ENCODE measurements around the gene EIF4B.

EIF4B gene

DNA sequence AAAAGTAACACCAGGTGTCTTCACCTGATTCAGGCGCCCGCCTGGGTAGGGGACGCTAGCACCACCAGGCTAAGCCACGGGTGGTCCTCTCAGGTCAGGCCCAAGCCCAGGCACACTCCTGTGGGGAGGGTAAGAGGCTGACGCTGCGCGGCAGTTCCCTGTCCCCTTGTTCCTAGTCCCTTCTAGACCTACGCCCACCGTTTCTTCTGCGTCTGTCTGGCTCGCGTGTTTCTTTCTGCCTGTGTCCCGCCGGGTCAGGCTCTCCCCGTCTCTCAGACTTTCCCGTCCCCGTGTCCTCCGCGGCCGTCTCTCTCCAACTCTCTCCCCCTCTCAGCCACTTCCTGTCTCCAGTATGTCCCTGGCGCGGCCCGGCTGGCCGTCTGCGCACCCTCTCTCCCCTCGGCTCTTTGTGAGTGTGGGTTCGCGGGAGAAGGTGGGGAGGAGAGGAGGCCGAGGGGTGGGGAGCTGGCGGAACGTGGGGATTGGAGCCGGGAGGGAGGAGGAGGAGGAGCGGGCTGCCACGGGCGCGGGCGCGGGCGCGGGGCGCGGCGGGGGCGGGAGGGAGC, 40.5 kb downstream of the EIF4B start:
- no peak for TF ChIP-seq ZNF274 (IDR thresholded peaks at IDR 0.05; ENCODE audit: low read depth, low read length)
- H3K4me3 ChIP-seq (ENCODE audit: low read length): peak overlapping the region; percentile 78; the same call in 1 of the 2 replicates

DNA sequence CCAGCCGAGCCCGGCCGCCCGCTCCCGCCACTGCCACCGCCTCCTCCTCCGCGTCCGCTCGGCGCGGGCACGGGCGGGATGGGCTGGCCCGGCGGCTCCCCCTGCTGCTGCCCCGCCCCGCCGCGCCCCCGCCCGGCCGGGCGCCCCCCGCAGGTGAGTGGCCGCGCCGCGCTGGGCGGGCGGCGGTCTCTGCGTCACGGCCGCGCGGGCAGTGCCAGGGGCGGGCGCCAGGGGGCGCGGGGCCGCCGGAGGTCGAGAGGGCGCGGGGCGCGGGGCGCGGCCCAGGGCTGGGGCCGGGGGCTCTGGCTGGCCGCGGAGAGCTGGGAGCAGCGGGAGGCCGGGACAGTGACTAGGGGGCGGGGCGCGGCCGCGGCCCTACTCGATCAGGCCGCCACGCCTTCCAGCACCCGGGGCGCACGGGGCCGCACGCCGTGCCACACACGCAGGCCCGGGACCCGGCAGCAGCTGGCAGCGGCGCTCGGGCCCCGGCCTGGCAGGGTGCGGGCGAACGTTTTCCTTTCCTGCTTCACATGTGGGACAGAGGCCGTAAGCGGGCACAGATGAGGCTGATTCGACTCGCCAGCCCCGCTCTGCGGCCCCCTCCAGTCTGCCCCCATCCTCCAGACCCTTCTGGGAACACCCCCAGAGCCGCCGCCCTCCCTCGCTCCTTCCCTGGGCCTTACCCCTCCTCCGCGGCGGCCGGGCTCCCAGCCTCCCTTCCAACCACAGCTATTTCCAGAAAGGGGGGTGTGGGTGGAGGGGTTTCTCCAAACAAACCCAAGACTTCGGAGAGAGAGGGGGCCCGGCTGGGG, 41.2 kb downstream of the EIF4B start:
- H3K4me3 ChIP-seq (ENCODE audit: low read length): peak overlapping the region; percentile 78; the same call in 1 of the 2 replicates
- TF ChIP-seq ZNF274 (IDR thresholded peaks at IDR 0.05; ENCODE audit: low read depth, low read length): no peak

DNA sequence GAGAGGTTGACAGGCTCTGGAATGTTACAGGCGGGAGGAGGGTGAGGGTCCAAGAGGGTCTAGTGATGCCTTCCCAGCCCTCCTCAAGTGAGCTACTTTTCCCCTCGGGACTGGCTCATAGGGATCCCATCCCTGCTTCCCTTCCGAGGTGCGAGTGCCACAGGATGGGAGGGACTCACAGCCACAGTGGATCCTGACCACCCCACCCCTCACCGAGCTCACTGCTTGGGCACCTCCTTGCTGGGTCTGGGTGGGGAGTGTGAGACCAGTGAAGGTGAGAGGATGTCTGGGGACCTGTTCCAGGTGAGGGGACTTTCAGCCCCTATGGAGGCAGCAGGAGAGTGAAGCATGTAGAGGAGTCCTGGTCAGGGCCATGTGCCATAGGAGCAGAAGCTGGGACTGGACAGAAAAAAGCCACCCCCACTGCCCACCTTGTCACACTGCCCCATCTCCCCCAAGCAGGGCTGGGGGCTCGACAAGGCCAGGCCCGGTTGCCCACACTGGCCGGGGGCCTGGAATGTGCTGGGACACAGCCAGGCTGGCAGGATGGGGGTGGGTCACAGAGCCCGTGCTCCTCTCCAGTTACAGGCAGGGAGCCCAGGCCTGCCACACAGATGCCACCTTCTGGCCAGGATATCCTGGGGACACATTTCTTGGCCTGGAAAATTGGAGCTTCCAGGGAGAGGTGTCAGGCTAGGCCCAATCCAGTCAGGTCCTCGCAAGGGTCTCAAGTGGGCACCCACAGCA, 42.0 kb downstream of the EIF4B start:
- no peak overlapping the region for H3K4me3 ChIP-seq (ENCODE audit: low read length)
- no peak for TF ChIP-seq ZNF274 (IDR thresholded peaks at IDR 0.05; ENCODE audit: low read depth, low read length)

DNA sequence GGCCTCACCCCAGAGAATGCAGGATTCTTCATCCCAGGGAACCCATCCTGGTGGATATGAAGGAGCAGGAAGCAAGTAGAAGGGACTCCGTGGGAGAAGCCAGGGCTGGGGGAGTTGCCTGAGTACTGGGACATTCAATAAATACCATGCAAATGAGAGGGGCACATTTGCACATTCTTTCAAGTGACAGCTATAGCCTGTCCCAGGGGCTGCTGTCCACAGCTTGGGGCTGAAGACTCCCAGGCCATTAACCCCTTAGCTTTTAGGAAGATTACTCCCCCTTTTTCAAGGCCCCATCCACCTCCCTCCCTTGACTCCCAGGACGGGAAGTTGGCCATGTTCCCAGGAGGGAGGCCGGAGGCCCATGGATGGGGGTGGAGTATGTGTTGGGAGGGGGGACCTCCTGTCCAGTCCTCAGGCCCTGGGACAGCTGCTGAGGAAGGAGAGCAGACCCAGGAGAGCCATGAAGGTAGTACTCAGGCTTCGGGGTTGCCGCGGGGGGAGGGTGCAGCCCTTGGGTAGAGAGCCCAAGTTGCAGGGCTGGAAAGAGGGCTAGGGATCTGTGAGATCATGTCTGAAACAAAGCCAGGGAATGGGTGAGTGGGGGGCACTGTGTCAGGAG, 42.6 kb downstream of the EIF4B start:
- no peak for TF ChIP-seq ZNF274 (IDR thresholded peaks at IDR 0.05; ENCODE audit: low read depth, low read length)
- H3K4me3 ChIP-seq (ENCODE audit: low read length): no peak overlapping the region

DNA sequence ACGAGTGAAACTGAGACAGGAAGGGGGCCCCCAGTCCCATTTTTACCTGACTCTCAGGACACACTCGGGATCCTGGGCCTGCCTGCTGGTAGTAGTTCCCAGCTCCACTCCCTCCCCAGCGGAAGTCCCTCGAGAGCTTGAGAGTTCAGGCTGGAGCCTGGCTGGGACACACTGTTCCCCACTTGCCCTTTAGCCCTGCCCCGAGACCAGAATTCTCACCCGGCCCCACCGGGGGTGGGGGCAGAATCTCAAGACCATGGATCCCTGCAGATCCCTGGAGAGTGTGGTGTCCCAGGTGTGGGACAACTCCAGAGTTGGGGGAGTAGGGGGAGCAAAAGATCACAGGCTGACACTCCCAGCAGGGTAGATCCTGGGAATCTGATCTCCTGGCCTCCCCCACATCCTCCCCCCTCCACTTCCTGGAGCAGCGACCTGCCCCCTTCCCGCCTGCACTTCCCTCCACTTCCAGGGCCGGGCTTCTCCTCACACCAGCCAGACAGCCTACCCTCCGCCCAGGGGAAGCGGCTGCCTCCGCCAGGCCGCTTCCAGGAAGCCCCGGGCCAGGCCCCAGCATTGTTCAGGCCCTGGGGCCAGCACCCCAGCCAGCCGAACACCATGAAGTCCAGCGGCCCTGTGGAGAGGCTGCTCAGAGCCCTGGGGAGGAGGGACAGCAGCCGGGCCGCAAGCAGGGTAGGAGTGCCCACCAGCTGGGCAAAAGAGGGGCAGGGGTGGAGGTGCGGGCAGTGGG, 43.5 kb downstream of the EIF4B start, which contains the start of gene TNS2:
Gene TNS2 (plus strand): TSS at position 495 of the 748 bp plus-strand sequence. CDS start 121 bp downstream, at position 616.
- no peak for TF ChIP-seq ZNF274 (IDR thresholded peaks at IDR 0.05; ENCODE audit: low read depth, low read length)
- no peak within 1 kb of the TSS for H3K4me3 ChIP-seq (ENCODE audit: low read length)

DNA sequence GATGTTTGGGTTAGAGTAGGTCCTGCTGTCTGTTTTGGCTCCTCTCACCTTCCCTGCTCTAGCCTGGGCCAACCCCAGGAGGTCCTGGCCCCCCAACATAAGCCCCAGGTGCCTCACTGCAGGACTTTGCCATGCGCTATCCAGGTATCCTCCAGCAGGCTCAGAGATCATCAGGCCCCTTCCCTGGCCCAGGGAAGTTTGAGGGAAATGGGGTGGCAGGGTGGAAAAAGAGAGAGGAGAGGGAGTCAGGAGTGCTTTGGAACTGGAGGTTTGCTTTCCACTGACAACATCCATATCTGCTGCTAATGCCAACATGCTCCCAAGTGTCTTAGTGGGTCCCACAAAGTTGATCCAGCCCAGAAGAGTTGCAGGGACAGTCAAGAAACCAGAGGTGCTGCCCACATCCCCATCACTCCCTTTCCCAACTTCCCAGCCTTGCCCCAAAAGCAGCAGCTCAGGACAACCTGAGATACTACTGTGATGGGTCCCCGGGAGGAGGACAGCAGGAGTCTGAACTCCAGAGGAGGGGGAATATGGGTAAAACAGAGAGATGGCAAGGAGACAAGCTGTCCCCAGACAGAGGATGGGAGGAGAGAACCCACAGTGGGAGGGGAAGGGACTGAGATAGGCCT, 44.3 kb downstream of the EIF4B start:
- no peak overlapping the region for H3K4me3 ChIP-seq (ENCODE audit: low read length)
- TF ChIP-seq ZNF274 (IDR thresholded peaks at IDR 0.05; ENCODE audit: low read depth, low read length): no peak

DNA sequence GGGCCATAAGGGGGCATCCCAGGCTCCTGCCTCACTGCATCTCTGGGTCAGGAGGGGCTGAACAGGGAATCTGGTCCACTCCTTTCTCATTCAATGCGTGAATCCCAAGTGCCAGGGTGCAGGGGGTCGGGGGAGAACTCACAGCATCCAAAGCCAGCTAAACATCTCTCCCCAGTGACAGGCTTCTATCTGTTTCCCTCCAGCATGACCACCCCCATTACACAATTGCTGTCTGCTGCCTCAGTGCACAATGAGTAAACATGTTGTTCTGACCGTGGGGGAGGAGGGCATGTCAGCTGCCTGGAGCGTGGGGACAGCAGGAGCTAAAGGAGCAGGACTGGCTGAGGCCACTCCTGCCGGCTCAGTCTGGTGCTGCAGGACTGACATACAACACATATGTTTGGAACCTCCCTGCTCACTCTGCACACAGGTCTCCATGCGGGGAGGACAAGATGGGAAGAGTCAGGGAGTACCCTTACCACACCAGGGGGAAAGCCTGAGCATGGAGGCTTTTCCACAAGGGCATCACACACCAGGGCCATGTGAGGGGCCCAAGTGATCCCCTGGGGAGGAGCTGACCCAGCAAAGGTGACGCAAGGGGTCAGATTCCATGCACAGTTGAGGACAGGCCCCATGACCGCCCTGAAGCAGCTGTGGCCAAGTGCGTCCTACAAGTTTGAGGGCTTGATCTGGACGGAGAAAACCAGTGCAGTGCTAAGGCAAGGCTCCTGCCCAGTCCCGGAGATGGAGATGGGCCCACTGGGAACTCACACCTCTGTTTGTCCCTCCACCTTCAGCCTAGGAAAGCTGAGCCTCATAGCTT, 45.0 kb downstream of the EIF4B start:
- TF ChIP-seq ZNF274 (IDR thresholded peaks at IDR 0.05; ENCODE audit: low read depth, low read length): no peak
- no peak overlapping the region for H3K4me3 ChIP-seq (ENCODE audit: low read length)

DNA sequence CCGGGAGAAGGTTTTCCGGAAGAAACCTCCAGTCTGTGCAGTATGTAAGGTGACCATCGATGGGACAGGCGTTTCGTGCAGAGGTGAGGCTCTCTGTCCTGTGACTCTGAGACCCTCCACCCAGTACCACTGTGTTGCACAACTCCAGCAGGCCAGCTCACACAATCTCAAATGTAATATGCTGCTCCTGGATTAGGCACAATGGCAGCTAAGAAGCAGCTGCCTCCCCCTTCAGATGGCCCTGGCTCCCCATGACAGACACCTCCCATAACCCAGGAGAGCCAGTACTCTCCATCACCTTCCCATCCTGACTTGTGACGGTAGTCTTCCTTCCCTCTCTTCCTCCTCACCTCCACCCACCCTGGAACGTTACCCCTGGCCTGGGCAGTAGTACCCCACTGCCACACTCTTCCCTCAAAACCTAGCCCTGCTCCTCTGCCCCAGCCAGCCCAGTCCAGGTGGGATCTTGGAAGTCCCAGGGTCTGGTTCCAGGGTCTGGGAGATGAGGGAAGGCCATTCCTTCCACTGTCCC, 45.7 kb downstream of the EIF4B start:
- H3K4me3 ChIP-seq (ENCODE audit: low read length): no peak overlapping the region
- TF ChIP-seq ZNF274 (IDR thresholded peaks at IDR 0.05; ENCODE audit: low read depth, low read length): no peak

DNA sequence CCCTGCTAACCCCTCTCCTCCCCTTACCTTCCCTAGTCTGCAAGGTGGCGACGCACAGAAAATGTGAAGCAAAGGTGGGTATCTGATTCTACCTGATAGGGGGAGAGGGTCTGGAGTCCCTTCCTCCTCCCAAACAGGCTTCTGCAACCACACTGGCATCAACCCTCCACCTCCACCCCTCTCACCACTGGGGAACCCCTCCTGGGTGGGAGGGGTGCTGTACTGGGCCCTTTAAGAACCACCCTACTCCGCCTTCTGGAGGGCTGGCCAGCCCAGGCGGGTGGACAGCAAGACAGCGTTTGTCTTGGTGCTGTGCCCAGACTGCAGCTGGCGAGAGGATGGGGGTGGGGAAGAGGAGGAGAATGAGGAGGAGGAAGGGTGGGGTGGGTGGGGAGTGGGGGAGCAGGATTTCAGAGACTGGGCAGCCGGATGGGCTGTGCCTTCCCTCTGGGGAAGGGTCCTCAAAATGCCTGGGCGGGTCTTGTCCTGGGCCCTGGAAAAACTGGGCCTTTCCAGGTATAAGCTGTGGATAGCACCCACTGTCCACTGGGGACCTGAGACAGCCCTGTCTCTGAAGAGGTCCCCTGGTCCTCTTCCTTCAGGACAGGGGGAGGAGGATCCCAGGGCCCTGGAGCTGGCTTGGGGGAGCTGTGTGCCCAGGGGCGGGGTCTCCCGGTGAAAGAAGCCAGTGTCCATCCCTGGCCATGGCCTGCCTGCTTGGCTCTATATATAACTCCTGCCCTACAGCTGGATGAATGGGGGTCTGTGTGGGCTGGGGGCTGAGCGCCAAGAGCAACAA, 46.4 kb downstream of the EIF4B start:
- no peak for TF ChIP-seq ZNF274 (IDR thresholded peaks at IDR 0.05; ENCODE audit: low read depth, low read length)
- H3K4me3 ChIP-seq (ENCODE audit: low read length): no peak overlapping the region

DNA sequence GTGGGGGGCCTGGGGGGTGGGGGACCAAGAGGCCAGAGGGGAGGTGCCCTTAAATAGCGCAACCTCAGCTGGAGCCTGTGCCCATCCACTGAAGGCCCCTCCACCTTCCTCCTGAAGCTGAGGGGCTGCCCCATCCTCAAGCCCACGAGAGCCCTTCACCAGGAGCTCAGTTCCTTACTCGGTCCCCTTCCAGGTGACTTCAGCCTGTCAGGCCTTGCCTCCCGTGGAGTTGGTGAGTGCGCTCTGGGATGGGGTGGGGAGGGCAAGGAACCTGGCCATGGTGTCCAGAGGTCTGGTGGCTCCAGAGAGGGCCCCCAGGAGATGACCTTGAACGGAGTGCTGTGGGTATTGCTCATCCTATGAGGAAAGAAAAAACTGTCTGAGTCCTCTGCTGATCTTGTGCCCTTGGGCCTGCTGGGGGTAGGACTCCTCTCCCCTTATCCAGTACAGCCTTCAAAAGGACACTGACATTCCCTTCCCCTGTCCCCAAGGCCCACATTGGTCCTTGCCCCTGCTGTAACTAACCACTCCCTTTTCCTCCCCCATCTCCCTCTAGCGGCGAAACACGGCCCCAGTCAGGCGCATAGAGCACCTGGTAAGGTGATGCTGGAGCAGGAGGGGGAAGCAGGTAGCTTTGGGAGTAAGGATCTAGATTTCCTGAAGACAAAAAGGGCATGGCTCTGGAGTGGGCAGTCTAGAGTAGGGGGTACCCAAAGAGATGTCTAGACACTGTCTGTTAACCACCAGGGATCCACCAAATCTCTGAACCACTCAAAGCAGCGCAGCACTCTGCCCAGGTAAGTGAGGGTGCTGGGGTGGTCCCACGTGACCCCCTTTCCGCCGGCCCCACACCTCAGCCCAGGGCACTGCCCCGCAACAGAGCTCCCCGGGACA, 47.2 kb downstream of the EIF4B start:
- H3K4me3 ChIP-seq (ENCODE audit: low read length): peak overlapping the region; percentile 65; the same call in 1 of the 2 replicates

More for the DNA sequence above, 47.2 kb downstream of the EIF4B start:
- no peak for TF ChIP-seq ZNF274 (IDR thresholded peaks at IDR 0.05; ENCODE audit: low read depth, low read length)

Data from GM08714 (cell line).